HepG2 (cell line): ENCODE results near the gene FGF19. TPM values are rescaled to one million over a fixed set of nuclear protein-coding genes. Genes with fewer than 3 reads are reported as not detected.

Source experiments
- ATF7 ChIP-seq, 2 experiments: fragments of 450-650 bp in 1 of 2; sonication (generic) in 1 of 2; formaldehyde crosslinking in 1 of 2; IDR thresholded peaks; 2 replicates each; pipeline versions ENCODE4 v1.4.0 to v1.6.1; 2016 to 2020; ENCODE audit warnings: antibody characterized with exemption in 1 of 2, mild to moderate bottlenecking in 1 of 2, missing genetic modification reagents in 1 of 2
- CREM ChIP-seq, 2 experiments: sonication (generic) in 1 of 2; formaldehyde crosslinking in 1 of 2; IDR thresholded peaks; 2 replicates each; pipeline versions ENCODE4 v1.4.0 to v1.6.1; 2016 to 2020; ENCODE audit warnings: antibody characterized with exemption in 1 of 2, mild to moderate bottlenecking in 1 of 2, missing genetic modification reagents in 1 of 2
- ZNF44 ChIP-seq: sonication (generic); formaldehyde crosslinking; IDR thresholded peaks from 2 replicates; pipeline ENCODE4 v1.5.1; 2020; ENCODE audit warnings: mild to moderate bottlenecking, missing genetic modification reagents
- ZNF672 ChIP-seq: sonication (generic); formaldehyde crosslinking; IDR thresholded peaks from 2 replicates; pipeline ENCODE4 v1.8.1; 2022; ENCODE audit warnings: missing genetic modification reagents
- polyA plus RNA-seq, 8 experiments: library from polyadenylated mRNA; depleted of rRNA in 3 of 8; stranded (reverse) in 7 of 8; unstranded in 1 of 8; fragments of >200 nt; fragmentation: Illumina TruSeq in 4 of 8; extraction: Trizol in 4 of 8; gene quantifications; 2 replicates each; pipeline versions ENCODE4 v1.2.1 to v1.2.3, GENCODE V29; 2011 to 2016; ENCODE audit warnings: low read depth in 4 of 8, missing spikeins in 1 of 8, mixed read lengths in 1 of 8; ENCODE audit not compliant: insufficient read depth in 1 of 8
- total RNA-seq, 5 experiments: library from RNA; depleted of rRNA; stranded (reverse); fragments of >200 nt; fragmentation: Illumina TruSeq; extraction: Trizol; gene quantifications; 2 replicates each; pipeline ENCODE4 v1.2.3, GENCODE V29; 2016; ENCODE audit warnings: low read depth in 1 of 5
- TF ChIP-seq, protein P1 (sequence below): sonication (generic); formaldehyde crosslinking; IDR thresholded peaks from 2 replicates; pipeline ENCODE4 v1.8.1; 2023; ENCODE audit warnings: mild to moderate bottlenecking, missing genetic modification reagents
- TF ChIP-seq, protein P2 (sequence below): IDR thresholded peaks from 2 replicates; pipeline ENCODE4 v1.6.1; 2012; ENCODE audit warnings: low read length, improper control_type of control experiment

FGF19 gene
- total and polyA plus RNA-seq, 2 of the 13 experiments (the other 11 are each of a cell fraction or from before 2014, with no cell fraction given) = 0.07 TPM; not detected in 1

- no peak for TF ChIP-seq ATF7 (IDR thresholded peaks at IDR 0.05)
- no peak for TF ChIP-seq ATF7 (CRISPR knock-in tag; IDR thresholded peaks at IDR 0.05)
- TF ChIP-seq ZNF672 (CRISPR knock-in tag) = no peak
- no peak for TF ChIP-seq CREM (IDR thresholded peaks at IDR 0.05)
- no peak for TF ChIP-seq CREM (CRISPR knock-in tag; IDR thresholded peaks at IDR 0.05)
- TF ChIP-seq, protein P1, sequence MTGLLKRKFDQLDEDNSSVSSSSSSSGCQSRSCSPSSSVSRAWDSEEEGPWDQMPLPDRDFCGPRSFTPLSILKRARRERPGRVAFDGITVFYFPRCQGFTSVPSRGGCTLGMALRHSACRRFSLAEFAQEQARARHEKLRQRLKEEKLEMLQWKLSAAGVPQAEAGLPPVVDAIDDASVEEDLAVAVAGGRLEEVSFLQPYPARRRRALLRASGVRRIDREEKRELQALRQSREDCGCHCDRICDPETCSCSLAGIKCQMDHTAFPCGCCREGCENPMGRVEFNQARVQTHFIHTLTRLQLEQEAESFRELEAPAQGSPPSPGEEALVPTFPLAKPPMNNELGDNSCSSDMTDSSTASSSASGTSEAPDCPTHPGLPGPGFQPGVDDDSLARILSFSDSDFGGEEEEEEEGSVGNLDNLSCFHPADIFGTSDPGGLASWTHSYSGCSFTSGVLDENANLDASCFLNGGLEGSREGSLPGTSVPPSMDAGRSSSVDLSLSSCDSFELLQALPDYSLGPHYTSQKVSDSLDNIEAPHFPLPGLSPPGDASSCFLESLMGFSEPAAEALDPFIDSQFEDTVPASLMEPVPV = no peak
- TF ChIP-seq, protein P2, sequence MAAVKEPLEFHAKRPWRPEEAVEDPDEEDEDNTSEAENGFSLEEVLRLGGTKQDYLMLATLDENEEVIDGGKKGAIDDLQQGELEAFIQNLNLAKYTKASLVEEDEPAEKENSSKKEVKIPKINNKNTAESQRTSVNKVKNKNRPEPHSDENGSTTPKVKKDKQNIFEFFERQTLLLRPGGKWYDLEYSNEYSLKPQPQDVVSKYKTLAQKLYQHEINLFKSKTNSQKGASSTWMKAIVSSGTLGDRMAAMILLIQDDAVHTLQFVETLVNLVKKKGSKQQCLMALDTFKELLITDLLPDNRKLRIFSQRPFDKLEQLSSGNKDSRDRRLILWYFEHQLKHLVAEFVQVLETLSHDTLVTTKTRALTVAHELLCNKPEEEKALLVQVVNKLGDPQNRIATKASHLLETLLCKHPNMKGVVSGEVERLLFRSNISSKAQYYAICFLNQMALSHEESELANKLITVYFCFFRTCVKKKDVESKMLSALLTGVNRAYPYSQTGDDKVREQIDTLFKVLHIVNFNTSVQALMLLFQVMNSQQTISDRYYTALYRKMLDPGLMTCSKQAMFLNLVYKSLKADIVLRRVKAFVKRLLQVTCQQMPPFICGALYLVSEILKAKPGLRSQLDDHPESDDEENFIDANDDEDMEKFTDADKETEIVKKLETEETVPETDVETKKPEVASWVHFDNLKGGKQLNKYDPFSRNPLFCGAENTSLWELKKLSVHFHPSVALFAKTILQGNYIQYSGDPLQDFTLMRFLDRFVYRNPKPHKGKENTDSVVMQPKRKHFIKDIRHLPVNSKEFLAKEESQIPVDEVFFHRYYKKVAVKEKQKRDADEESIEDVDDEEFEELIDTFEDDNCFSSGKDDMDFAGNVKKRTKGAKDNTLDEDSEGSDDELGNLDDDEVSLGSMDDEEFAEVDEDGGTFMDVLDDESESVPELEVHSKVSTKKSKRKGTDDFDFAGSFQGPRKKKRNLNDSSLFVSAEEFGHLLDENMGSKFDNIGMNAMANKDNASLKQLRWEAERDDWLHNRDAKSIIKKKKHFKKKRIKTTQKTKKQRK = no peak
- no peak for TF ChIP-seq ZNF44 (CRISPR knock-in tag)
Observed at GRCh38 chr11:69671734-69672465, 31.9 kb downstream of the FGF19 start (continued).
